ENCODE measurements around the gene TROAP.

DNA sequence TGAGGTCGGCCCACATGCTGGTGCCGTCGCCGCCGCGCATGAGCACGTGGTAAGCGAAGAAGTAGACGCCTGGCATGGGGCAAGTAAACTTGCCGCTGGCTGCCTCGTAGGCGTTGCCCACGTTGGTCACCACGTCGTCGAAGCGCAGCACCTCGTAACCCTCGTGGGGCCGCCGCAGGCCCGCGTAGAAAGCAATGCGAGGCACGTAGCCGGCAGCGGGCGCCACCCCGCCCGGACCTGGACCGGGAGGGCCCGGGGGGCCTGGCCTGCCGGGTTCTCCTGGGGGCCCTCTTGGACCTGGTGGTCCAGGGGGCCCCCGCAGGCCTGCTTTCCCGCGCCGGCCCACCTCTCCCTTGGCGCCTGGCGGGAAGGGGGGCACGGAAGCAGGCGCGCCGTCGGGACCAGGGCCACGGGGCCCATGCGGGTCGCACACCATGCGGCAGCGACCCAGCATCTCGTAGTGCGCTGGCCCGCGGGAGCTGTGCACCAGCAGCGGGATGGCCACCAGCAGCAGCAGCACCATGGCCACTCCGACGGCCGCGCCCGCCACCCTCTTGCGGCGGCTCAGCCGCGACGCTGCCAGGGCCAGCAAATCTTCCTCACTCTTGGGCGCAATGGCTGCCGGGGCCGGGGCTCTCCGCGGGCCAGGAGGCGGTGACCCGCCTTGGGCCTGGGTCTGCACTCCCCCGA, 13.0 kb downstream of the TROAP start:
- TF ChIP-seq, protein P1, sequence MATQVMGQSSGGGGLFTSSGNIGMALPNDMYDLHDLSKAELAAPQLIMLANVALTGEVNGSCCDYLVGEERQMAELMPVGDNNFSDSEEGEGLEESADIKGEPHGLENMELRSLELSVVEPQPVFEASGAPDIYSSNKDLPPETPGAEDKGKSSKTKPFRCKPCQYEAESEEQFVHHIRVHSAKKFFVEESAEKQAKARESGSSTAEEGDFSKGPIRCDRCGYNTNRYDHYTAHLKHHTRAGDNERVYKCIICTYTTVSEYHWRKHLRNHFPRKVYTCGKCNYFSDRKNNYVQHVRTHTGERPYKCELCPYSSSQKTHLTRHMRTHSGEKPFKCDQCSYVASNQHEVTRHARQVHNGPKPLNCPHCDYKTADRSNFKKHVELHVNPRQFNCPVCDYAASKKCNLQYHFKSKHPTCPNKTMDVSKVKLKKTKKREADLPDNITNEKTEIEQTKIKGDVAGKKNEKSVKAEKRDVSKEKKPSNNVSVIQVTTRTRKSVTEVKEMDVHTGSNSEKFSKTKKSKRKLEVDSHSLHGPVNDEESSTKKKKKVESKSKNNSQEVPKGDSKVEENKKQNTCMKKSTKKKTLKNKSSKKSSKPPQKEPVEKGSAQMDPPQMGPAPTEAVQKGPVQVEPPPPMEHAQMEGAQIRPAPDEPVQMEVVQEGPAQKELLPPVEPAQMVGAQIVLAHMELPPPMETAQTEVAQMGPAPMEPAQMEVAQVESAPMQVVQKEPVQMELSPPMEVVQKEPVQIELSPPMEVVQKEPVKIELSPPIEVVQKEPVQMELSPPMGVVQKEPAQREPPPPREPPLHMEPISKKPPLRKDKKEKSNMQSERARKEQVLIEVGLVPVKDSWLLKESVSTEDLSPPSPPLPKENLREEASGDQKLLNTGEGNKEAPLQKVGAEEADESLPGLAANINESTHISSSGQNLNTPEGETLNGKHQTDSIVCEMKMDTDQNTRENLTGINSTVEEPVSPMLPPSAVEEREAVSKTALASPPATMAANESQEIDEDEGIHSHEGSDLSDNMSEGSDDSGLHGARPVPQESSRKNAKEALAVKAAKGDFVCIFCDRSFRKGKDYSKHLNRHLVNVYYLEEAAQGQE (IDR thresholded peaks at IDR 0.05; ENCODE audit: insufficient read depth in 1 of 2, low read depth in 2 of 2, low read length in 2 of 2): no peak
- no peak for TF ChIP-seq TAF1 (IDR thresholded peaks at IDR 0.05; ENCODE audit: borderline replicate concordance, insufficient read depth, low read length)

All from PFSK-1 (cell line).